ENCODE measurements around the gene SNX11. TPM values are rescaled to one million over a fixed set of nuclear protein-coding genes. Genes with fewer than 3 reads are reported as not detected.

SNX11 gene
- total and polyA plus RNA-seq, 8 donors, result 5.4 to 13.6 (median 7.9) TPM

GRCh38 chr17:48155889-48156611 lies 48.5 kb downstream of the SNX11 start:
- H3K4me1 ChIP-seq, result peaks cover 22 to 32% (median 24%) of the 10 kb centered on the region in 3 donors
- H3K4me3 ChIP-seq, result no peak overlapping the region
- intact Hi-C loops (cut with DNase I), result no loop called here
- DNase-seq (no peak), FAIRE-seq (no peak), ATAC-seq (no peak)
- TF ChIP-seq CTCF (IDR thresholded peaks at IDR 0.05), result no peak
- no peaks in the 10 kb centered on the region for H3K36me3 ChIP-seq
- 83 to 84% methylated on average over 21 of the region's 21 CpGs for WGBS, 2 donors
- H3K9me3 ChIP-seq, result no peaks in the 10 kb centered on the region
- H3K27ac ChIP-seq, result no peak overlapping the region
- H3K27me3 ChIP-seq, result no peaks in the 10 kb centered on the region

- DNase-seq, result no peak
- H3K4me1 ChIP-seq, result peaks cover 43 to 46% (median 44%) of the 10 kb centered on the region in 3 donors
- H3K27me3 ChIP-seq, result no peaks in the 10 kb centered on the region
- intact Hi-C loops (cut with DNase I), result no loop called here
- no peak for ATAC-seq
- H3K36me3 ChIP-seq, result no peaks in the 10 kb centered on the region
- H3K9me3 ChIP-seq, result no peaks in the 10 kb centered on the region
- TF ChIP-seq CTCF (IDR thresholded peaks at IDR 0.05), result no peak
- H3K27ac ChIP-seq, result peak overlapping the region in 2 of 4 donors; percentile 86 to 89
- H3K4me3 ChIP-seq, result no peak overlapping the region
- WGBS, 2 donors, result 77 to 80% methylated on average over 4 of the region's 4 CpGs
- FAIRE-seq, result no peak
These were observed 51.7 kb downstream of the SNX11 start for GRCh38 chr17:48159232-48159631.

GRCh38 chr17:48160177-48161081 lies 52.9 kb downstream of the SNX11 start:
- intact Hi-C loops (cut with DNase I), result no loop called here
- peak; percentile 74 to 88 (median 87) for ATAC-seq
- TF ChIP-seq CTCF (IDR thresholded peaks at IDR 0.05), result no peak
- Histone ChIP-seq H3K4me1 (peaks cover 47 to 54% (median 47%) of the 10 kb centered on the region in 3 donors), H3K27ac (peak overlapping the region; percentile 27 to 89 (median 74)), H3K4me3 (no peak overlapping the region), H3K27me3 (no peaks in the 10 kb centered on the region), H3K36me3 (no peaks in the 10 kb centered on the region), H3K9me3 (no peaks in the 10 kb centered on the region)
- peak in 4 of 6 donors; percentile 41 to 80 (median 58) for DNase-seq
- FAIRE-seq, result no peak
- 16 to 25% methylated on average over 5 of the region's 5 CpGs for WGBS, 2 donors

GRCh38 chr17:48161127-48161905 lies 53.8 kb downstream of the SNX11 start:
- Histone ChIP-seq H3K9me3 (no peaks in the 10 kb centered on the region), H3K27ac (peak overlapping the region; percentile 27 to 89 (median 74)), H3K4me1 (peaks cover 47 to 61% (median 47%) of the 10 kb centered on the region in 3 donors), H3K36me3 (no peaks in the 10 kb centered on the region), H3K27me3 (no peaks in the 10 kb centered on the region), H3K4me3 (no peak overlapping the region)
- WGBS, 2 donors, result 24 to 43% methylated on average over 4 of the region's 4 CpGs
- FAIRE-seq, result no peak
- no peak for TF ChIP-seq CTCF (IDR thresholded peaks at IDR 0.05)
- ATAC-seq, result no peak
- intact Hi-C loops (cut with DNase I), result no loop called here
- no peak for DNase-seq

Measured in pancreas (tissue), 10 donors.